Panc1 (cell line): ENCODE measurements around the gene PLEKHA7. TPM values are rescaled to one million over a fixed set of nuclear protein-coding genes. Genes with fewer than 3 reads are reported as not detected.

Experiments used
- ATAC-seq: fragments of 200-7000 bp; cut with Tn5 transposase; 2 replicates; pipeline ENCODE4 v1.9.1; 2020; ENCODE audit warnings: mild to moderate bottlenecking, moderate library complexity
- BruUV-seq: library from RNA; stranded (reverse); fragments of 400-500 nt; replicated peaks from 2 replicates; lab custom pipeline; 2021; lab: Mats Ljungman, UMichigan
- CTCF ChIA-PET: fragments of 300-600 bp; sonication (Branson Sonifier 250); formaldehyde crosslinking; loops from one replicate; lab custom pipeline; 2022; ENCODE audit warnings: antibody characterized with exemption; lab: Charles Lee
- POLR2A ChIA-PET: fragments of 300-600 bp; sonication (Branson Sonifier 250); formaldehyde crosslinking; loops from one replicate; lab custom pipeline; 2022; ENCODE audit warnings: antibody characterized with exemption; lab: Charles Lee
- DNase-seq: peaks from one replicate; pipeline ENCODE4 v3.0.0-alpha.2; 2010; ENCODE audit warnings: low read depth, low spot score
- H3K27ac ChIP-seq: 2 replicates; pipeline ENCODE4 v1.5.1; 2011; ENCODE audit warnings: mild to moderate bottlenecking, low read length, inconsistent platforms
- H3K27me3 ChIP-seq: fragments of 200-500 bp; sonication (Bioruptor generic); 2 replicates; pipeline ENCODE4 v1.6.0; 2014; ENCODE audit warnings: low read length, inconsistent platforms; ENCODE audit not compliant: control insufficient read depth, insufficient read depth
- H3K36me3 ChIP-seq: fragments of 200-500 bp; sonication (Bioruptor generic); 2 replicates; pipeline ENCODE4 v1.5.1; 2014; ENCODE audit warnings: inconsistent platforms, mild to moderate bottlenecking, low read length, moderate library complexity; ENCODE audit not compliant: control insufficient read depth, insufficient read depth
- H3K4me1 ChIP-seq: 2 replicates; pipeline ENCODE4 v1.5.1; 2011; ENCODE audit warnings: inconsistent platforms, mild to moderate bottlenecking, low read length, moderate library complexity; ENCODE audit not compliant: control insufficient read depth, insufficient read depth
- H3K4me3 ChIP-seq, 2 experiments: 2 replicates each; pipeline ENCODE4 v1.5.1; 2011 to 2012; ENCODE audit warnings: low read depth in 2 of 2, low read length in 2 of 2, mild to moderate bottlenecking in 2 of 2, inconsistent platforms in 1 of 2, moderate library complexity in 1 of 2
- H3K9me3 ChIP-seq: fragments of 200-500 bp; sonication (Bioruptor generic); 2 replicates; pipeline ENCODE4 v1.5.1; 2014; ENCODE audit warnings: low read depth, mild to moderate bottlenecking, inconsistent platforms, low read length, moderate library complexity; ENCODE audit not compliant: control insufficient read depth, insufficient read depth
- POLR2AphosphoS5 ChIP-seq: IDR thresholded peaks from 2 replicates; pipeline ENCODE4 v1.6.1; 2012; ENCODE audit warnings: mild to moderate bottlenecking, low read depth, low read length, moderate library complexity
- SIN3A ChIP-seq: IDR thresholded peaks from 2 replicates; pipeline ENCODE4 v1.6.1; 2012; ENCODE audit warnings: low read depth, mild to moderate bottlenecking, low read length, moderate library complexity, borderline replicate concordance; ENCODE audit not compliant: insufficient read depth
- TCF7L2 ChIP-seq: IDR thresholded peaks from 2 replicates; pipeline ENCODE4 v1.6.1; 2011; ENCODE audit warnings: mild to moderate bottlenecking, low read depth, low read length, inconsistent platforms
- in situ Hi-C: cut with HindIII; loops from 2 replicates; pipeline ENCODE4 v1.10.0; 2016; ENCODE audit warnings: low sequenced_read_pairs, low pct_unique_long_range_greater_than_20kb
- intact Hi-C: fragments of 100-400 bp; cut with micrococcal nuclease; formaldehyde crosslinking; loops from one replicate; pipeline ENCODE4 v1.10.0; 2022; ENCODE audit not compliant: unreplicated experiment
- total RNA-seq: library from RNA; stranded (reverse); gene quantifications from one replicate; pipeline ENCODE4 v1.2.1, GENCODE V29; 2021; ENCODE audit not compliant: unreplicated experiment
- TF ChIP-seq, protein P1 (sequence below): fragments of 450-650 bp; IDR thresholded peaks from 2 replicates; pipeline ENCODE4 v1.5.1; 2017; ENCODE audit warnings: mild to moderate bottlenecking
- TF ChIP-seq, protein P2 (sequence below), 2 experiments: IDR thresholded peaks; 2 replicates each; pipeline ENCODE4 v1.6.1; 2011 to 2012; ENCODE audit warnings: low read depth in 2 of 2, control low read depth in 1 of 2, low read length in 1 of 2, mild to moderate bottlenecking in 1 of 2, moderate library complexity in 1 of 2; ENCODE audit not compliant: insufficient read depth in 1 of 2

The PLEKHA7 gene
- total RNA-seq, 1 experiment from 2014 or later = 11.6 TPM

- Histone ChIP-seq H3K27ac (no peak overlapping the region), H3K4me1 (no peaks in the 10 kb centered on the region), H3K9me3 (no peaks in the 10 kb centered on the region), H3K4me3 (no peak overlapping the region), H3K27me3 (no peaks in the 10 kb centered on the region), H3K36me3 (no peaks in the 10 kb centered on the region)
- intact Hi-C loops (no loop called here), in situ Hi-C loops (no loop called here)
- DNase-seq (no peak), ATAC-seq (no peak)
- TF ChIP-seq, protein P1, sequence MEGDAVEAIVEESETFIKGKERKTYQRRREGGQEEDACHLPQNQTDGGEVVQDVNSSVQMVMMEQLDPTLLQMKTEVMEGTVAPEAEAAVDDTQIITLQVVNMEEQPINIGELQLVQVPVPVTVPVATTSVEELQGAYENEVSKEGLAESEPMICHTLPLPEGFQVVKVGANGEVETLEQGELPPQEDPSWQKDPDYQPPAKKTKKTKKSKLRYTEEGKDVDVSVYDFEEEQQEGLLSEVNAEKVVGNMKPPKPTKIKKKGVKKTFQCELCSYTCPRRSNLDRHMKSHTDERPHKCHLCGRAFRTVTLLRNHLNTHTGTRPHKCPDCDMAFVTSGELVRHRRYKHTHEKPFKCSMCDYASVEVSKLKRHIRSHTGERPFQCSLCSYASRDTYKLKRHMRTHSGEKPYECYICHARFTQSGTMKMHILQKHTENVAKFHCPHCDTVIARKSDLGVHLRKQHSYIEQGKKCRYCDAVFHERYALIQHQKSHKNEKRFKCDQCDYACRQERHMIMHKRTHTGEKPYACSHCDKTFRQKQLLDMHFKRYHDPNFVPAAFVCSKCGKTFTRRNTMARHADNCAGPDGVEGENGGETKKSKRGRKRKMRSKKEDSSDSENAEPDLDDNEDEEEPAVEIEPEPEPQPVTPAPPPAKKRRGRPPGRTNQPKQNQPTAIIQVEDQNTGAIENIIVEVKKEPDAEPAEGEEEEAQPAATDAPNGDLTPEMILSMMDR = no peak
- TF ChIP-seq, protein P2, sequence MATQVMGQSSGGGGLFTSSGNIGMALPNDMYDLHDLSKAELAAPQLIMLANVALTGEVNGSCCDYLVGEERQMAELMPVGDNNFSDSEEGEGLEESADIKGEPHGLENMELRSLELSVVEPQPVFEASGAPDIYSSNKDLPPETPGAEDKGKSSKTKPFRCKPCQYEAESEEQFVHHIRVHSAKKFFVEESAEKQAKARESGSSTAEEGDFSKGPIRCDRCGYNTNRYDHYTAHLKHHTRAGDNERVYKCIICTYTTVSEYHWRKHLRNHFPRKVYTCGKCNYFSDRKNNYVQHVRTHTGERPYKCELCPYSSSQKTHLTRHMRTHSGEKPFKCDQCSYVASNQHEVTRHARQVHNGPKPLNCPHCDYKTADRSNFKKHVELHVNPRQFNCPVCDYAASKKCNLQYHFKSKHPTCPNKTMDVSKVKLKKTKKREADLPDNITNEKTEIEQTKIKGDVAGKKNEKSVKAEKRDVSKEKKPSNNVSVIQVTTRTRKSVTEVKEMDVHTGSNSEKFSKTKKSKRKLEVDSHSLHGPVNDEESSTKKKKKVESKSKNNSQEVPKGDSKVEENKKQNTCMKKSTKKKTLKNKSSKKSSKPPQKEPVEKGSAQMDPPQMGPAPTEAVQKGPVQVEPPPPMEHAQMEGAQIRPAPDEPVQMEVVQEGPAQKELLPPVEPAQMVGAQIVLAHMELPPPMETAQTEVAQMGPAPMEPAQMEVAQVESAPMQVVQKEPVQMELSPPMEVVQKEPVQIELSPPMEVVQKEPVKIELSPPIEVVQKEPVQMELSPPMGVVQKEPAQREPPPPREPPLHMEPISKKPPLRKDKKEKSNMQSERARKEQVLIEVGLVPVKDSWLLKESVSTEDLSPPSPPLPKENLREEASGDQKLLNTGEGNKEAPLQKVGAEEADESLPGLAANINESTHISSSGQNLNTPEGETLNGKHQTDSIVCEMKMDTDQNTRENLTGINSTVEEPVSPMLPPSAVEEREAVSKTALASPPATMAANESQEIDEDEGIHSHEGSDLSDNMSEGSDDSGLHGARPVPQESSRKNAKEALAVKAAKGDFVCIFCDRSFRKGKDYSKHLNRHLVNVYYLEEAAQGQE (IDR thresholded peaks at IDR 0.05; ENCODE audit: insufficient read depth in 1 of 2, low read depth in 2 of 2, low read length in 1 of 2) = no peak
- TF ChIP-seq TCF7L2 (no peak), POLR2AphosphoS5 (no peak), SIN3A (no peak)
- POLR2A ChIA-PET = no interaction called here
- CTCF ChIA-PET = no interaction called here
- no TSS peak for BruUV-seq
Observed at GRCh38 chr11:16969010-16969999, 44.9 kb downstream of the PLEKHA7 start.

- ChIA-PET CTCF (no interaction called here), POLR2A (no interaction called here)
- intact Hi-C loops (no loop called here), in situ Hi-C loops (no loop called here)
- H3K9me3 ChIP-seq = no peaks in the 10 kb centered on the region
- H3K27me3 ChIP-seq = no peaks in the 10 kb centered on the region
- no TSS peak for BruUV-seq
- H3K27ac ChIP-seq = no peak overlapping the region
- no peak overlapping the region for H3K4me3 ChIP-seq
- no peaks in the 10 kb centered on the region for H3K36me3 ChIP-seq
- H3K4me1 ChIP-seq = no peaks in the 10 kb centered on the region
- DNase-seq = no peak
- TF ChIP-seq, protein P1 = no peak
- TF ChIP-seq TCF7L2 (no peak), POLR2AphosphoS5 (no peak), SIN3A (no peak)
- TF ChIP-seq, protein P2 (IDR thresholded peaks at IDR 0.05; ENCODE audit: insufficient read depth in 1 of 2, low read depth in 2 of 2, low read length in 1 of 2) = no peak
- peak; percentile 42; the same call in 1 of the 2 replicates for ATAC-seq
Observed at GRCh38 chr11:16968196-16968595, 46.0 kb downstream of the PLEKHA7 start.
